SU-DHL-6 (cell line): ENCODE results near the gene CEBPZOS.
A peak's percentile ranks its signal among the peaks of the same experiment; 100 is the strongest.

Experiments
- H2AFZ ChIP-seq: fragments of 200-600 bp; sonication (generic); 2 replicates; pipeline ENCODE4 v1.6.1; 2014; ENCODE audit warnings: low read depth, mild to moderate bottlenecking, moderate library complexity, mixed read lengths, antibody characterized with exemption, low read length; ENCODE audit not compliant: severe bottlenecking
- H3F3A ChIP-seq: fragments of 200-600 bp; shearing (Covaris generic); 2 replicates; pipeline ENCODE4 v1.6.0; 2016; ENCODE audit warnings: antibody characterized with exemption, mild to moderate bottlenecking; ENCODE audit not compliant: insufficient read depth
- H3K27ac ChIP-seq: fragments of 200-600 bp; sonication (generic); 2 replicates; pipeline ENCODE4 v1.5.1; 2016; ENCODE audit warnings: low read depth, mild to moderate bottlenecking, low read length, moderate library complexity, mixed read lengths
- H3K27me3 ChIP-seq: fragments of 200-600 bp; sonication (generic), shearing (Covaris generic); 2 replicates; pipeline ENCODE4 v1.6.0; 2014; ENCODE audit warnings: mild to moderate bottlenecking, low read length
- H3K36me3 ChIP-seq: fragments of 200-600 bp; sonication (generic); 2 replicates; pipeline ENCODE4 v1.6.1; 2014; ENCODE audit warnings: mild to moderate bottlenecking, low read length, mixed read lengths
- H3K4me2 ChIP-seq: fragments of 300-600, 200-600 bp; shearing (Covaris generic), sonication (generic); 2 replicates; pipeline ENCODE4 v1.6.0; 2014; ENCODE audit warnings: low read length, low read depth, mild to moderate bottlenecking; ENCODE audit not compliant: poor library complexity, severe bottlenecking
- H3K4me3 ChIP-seq: fragments of 200-600 bp; sonication (generic); 2 replicates; pipeline ENCODE4 v1.5.1; 2014; ENCODE audit warnings: antibody characterized with exemption, low read length, mild to moderate bottlenecking, mixed read lengths; ENCODE audit not compliant: insufficient read depth, poor library complexity, severe bottlenecking
- H3K79me2 ChIP-seq: fragments of 200-600 bp; sonication (generic); 2 replicates; pipeline ENCODE4 v1.6.1; 2014; ENCODE audit warnings: mild to moderate bottlenecking, low read length, moderate library complexity; ENCODE audit not compliant: insufficient read depth
- H3K9ac ChIP-seq: fragments of 200-600 bp; sonication (generic); 2 replicates; pipeline ENCODE4 v1.7.0; 2014; ENCODE audit warnings: mild to moderate bottlenecking, low read length
- H3K9me2 ChIP-seq: fragments of 200-600 bp; sonication (generic); replicated peaks from 2 replicates; pipeline ENCODE4 v1.6.1; 2014; ENCODE audit warnings: low read length; ENCODE audit not compliant: insufficient read depth
- H3K9me3 ChIP-seq: fragments of 200-600 bp; sonication (generic); 2 replicates; pipeline ENCODE4 v1.6.1; 2014; ENCODE audit warnings: low read length, mixed read lengths; ENCODE audit not compliant: insufficient read depth
- H4K20me1 ChIP-seq: fragments of 200-600 bp; sonication (generic); 2 replicates; pipeline ENCODE4 v1.6.1; 2014; ENCODE audit warnings: low read depth, mild to moderate bottlenecking, antibody characterized with exemption, low read length, moderate library complexity, mixed read lengths
- CTCF ChIP-seq: fragments of 200-600 bp; sonication (generic); IDR thresholded peaks from one replicate; pipeline ENCODE4 v1.5.1; 2017; ENCODE audit warnings: antibody characterized with exemption, mild to moderate bottlenecking, low read length, moderate library complexity; ENCODE audit not compliant: insufficient read depth, poor library complexity, severe bottlenecking
- EZH2phosphoT487 ChIP-seq: fragments of 200-600 bp; sonication (generic), shearing (Covaris generic); conservative IDR thresholded peaks from 2 replicates; pipeline ENCODE4 v1.6.1; 2018; ENCODE audit warnings: mild to moderate bottlenecking, antibody characterized with exemption, low read length, moderate library complexity, mixed read lengths

The CEBPZOS gene

GRCh38 chr2:37198681-37199065 lies 2.4 kb downstream of the CEBPZOS start:
- TF ChIP-seq EZH2phosphoT487 (no peak), CTCF (no peak)
- Histone ChIP-seq H3K4me2 (peak overlapping the region; percentile 95), H3K9me2 (no peaks in the 10 kb centered on the region), H3K4me3 (peak overlapping the region; percentile 81), H3F3A (peaks cover 45% of the 10 kb centered on the region), H3K27ac (peak overlapping the region; percentile 81), H3K79me2 (peaks cover 49% of the 10 kb centered on the region), H3K27me3 (no peaks in the 10 kb centered on the region), H3K9me3 (no peaks in the 10 kb centered on the region), H3K9ac (peak overlapping the region; percentile 82; the same call in 1 of the 2 replicates), H2AFZ (no peak overlapping the region), H4K20me1 (no peaks in the 10 kb centered on the region), H3K36me3 (peaks cover 26% of the 10 kb centered on the region)

GRCh38 chr2:37201208-37201607 lies 4.9 kb downstream of the CEBPZOS start:
- Histone ChIP-seq H3K79me2 (peaks cover 63% of the 10 kb centered on the region), H3K27ac (peak overlapping the region; percentile 1; the same call in 1 of the 2 replicates), H3K9me3 (no peaks in the 10 kb centered on the region), H3K27me3 (no peaks in the 10 kb centered on the region), H3F3A (peaks cover 45% of the 10 kb centered on the region), H4K20me1 (no peaks in the 10 kb centered on the region), H3K9me2 (no peaks in the 10 kb centered on the region), H3K4me2 (no peak overlapping the region), H3K4me3 (no peak overlapping the region), H3K36me3 (peaks cover 45% of the 10 kb centered on the region), H2AFZ (no peak overlapping the region), H3K9ac (no peak overlapping the region)
- no peak for TF ChIP-seq CTCF
- TF ChIP-seq EZH2phosphoT487 = no peak

GRCh38 chr2:37201766-37202165 lies 5.5 kb downstream of the CEBPZOS start:
- Histone ChIP-seq H4K20me1 (no peaks in the 10 kb centered on the region), H3K27ac (peak overlapping the region; percentile 5; the same call in 1 of the 2 replicates), H3K79me2 (peaks cover 65% of the 10 kb centered on the region), H3K4me3 (no peak overlapping the region), H3K9me2 (no peaks in the 10 kb centered on the region), H3K27me3 (no peaks in the 10 kb centered on the region), H2AFZ (no peak overlapping the region), H3K4me2 (no peak overlapping the region), H3K36me3 (peaks cover 48% of the 10 kb centered on the region), H3K9me3 (no peaks in the 10 kb centered on the region), H3F3A (peaks cover 45% of the 10 kb centered on the region), H3K9ac (no peak overlapping the region)
- TF ChIP-seq EZH2phosphoT487 (no peak), CTCF (no peak)
